Fibroblast of gingiva (primary cell): ENCODE measurements around the gene BRD9.
"Not testable (repeated sequence)": the region's sequence is repeated elsewhere in the genome, so short reads cannot be mapped to it uniquely, and the experiment has no call there.

ENCODE experiments used
- DNase-seq: peaks from one replicate; pipeline ENCODE4 v3.0.0-alpha.2; 2011; ENCODE audit warnings: low read depth

The BRD9 gene

GRCh38 chr5:856531-857425, 35.8 kb downstream of the BRD9 start:
- no peak for DNase-seq

GRCh38 chr5:855771-856530, 36.6 kb downstream of the BRD9 start:
- no peak for DNase-seq

- DNase-seq, result no peak
Observed at GRCh38 chr5:854966-855743, 37.4 kb downstream of the BRD9 start.

- DNase-seq, result no peak
Observed at GRCh38 chr5:854217-854616, 38.4 kb downstream of the BRD9 start.

- DNase-seq, result not testable (repeated sequence)
Observed at GRCh38 chr5:853416-854090, 39.0 kb downstream of the BRD9 start.

GRCh38 chr5:852431-853401, 39.9 kb downstream of the BRD9 start:
- no peak for DNase-seq

- no peak for DNase-seq
Observed at GRCh38 chr5:852018-852417, 40.6 kb downstream of the BRD9 start.

- no peak for DNase-seq
Observed at GRCh38 chr5:851553-851952, 41.0 kb downstream of the BRD9 start.

- no peak for DNase-seq
Observed at GRCh38 chr5:851076-851475, 41.5 kb downstream of the BRD9 start.

- DNase-seq, result no peak
Observed at GRCh38 chr5:850511-851006, 42.0 kb downstream of the BRD9 start, which contains the start of gene ZDHHC11. ZDHHC11 (minus strand) TSS chr5:850986; CDS start chr5:850602, 384 bp downstream.

- no peak for DNase-seq
Observed at GRCh38 chr5:849651-850301, 42.8 kb downstream of the BRD9 start.

GRCh38 chr5:848671-849111, 43.9 kb downstream of the BRD9 start:
- no peak for DNase-seq

- not testable (repeated sequence) for DNase-seq
Observed at GRCh38 chr5:847736-848135, 44.9 kb downstream of the BRD9 start.

- DNase-seq, result not testable (repeated sequence)
Observed at GRCh38 chr5:847212-847611, 45.4 kb downstream of the BRD9 start.

- not testable (repeated sequence) for DNase-seq
Observed at GRCh38 chr5:846602-847091, 46.0 kb downstream of the BRD9 start.

GRCh38 chr5:845676-846601, 46.7 kb downstream of the BRD9 start:
- not testable (repeated sequence) for DNase-seq

- not testable (repeated sequence) for DNase-seq
Observed at GRCh38 chr5:845031-845675, 47.4 kb downstream of the BRD9 start.

- not testable (repeated sequence) for DNase-seq
Observed at GRCh38 chr5:844426-844825, 48.2 kb downstream of the BRD9 start.
